Measurements from ENCODE around the gene TIMP3. TPM values are rescaled to one million over a fixed set of nuclear protein-coding genes. Genes with fewer than 3 reads are reported as not detected.

The TIMP3 gene
- total RNA-seq, 1 donor from 2014 or later, result 266 TPM

DNA sequence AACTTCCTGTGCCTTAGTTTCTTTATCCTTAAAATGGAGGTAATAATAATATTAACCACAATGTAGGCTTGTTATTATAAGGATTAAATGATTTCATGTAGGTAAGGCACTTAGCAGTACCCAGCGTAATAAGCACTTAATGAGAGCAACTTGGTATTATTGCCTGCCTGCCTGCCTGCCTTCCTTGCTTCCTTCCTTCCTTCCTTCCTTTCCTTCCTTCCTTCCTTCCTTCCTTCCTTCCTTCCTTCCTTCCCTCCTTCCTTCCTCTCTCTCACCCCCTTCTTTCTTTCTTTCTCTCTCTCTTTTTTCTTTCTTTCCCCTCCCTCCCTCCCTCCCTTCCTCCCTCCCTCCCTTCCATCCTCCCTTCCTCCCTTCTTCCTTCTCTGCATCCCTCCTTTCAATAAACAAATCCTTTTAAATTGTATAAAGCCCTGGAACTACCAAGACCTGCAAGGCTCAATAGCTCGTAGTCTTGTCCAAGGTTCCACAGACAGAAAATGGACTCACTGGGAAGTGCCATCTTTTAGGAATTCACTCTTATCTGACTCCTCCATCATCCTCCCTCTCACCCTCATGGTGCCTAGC, 20.7 kb upstream of the TIMP3 start:
- ATAC-seq (ENCODE audit: poor library complexity), result no peak
- intact Hi-C loops (cut with DNase I), result no loop called here
- DNase-seq, result no peak

DNA sequence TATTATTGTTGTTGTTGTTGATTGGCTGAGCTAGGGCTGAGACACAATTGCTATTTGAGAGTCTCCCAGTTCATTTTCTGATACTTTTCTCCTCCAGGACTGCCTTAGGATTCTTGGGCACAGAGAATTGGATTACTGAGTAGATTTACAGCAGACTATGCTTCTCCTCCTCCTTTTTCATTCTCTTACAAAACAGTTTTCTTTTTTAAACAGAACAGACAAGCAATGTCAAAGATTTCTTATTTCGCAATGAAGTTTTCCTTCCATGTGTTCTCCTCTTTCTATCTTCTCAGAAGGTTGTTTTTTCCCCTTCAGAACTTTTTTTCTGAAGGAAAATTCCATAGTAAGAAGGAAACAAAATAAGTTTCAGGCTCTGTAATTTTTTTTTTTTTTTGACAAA, 19.8 kb upstream of the TIMP3 start:
- DNase-seq, result no peak
- intact Hi-C loops (cut with DNase I), result no loop called here
- ATAC-seq (ENCODE audit: poor library complexity), result peak; percentile 27

DNA sequence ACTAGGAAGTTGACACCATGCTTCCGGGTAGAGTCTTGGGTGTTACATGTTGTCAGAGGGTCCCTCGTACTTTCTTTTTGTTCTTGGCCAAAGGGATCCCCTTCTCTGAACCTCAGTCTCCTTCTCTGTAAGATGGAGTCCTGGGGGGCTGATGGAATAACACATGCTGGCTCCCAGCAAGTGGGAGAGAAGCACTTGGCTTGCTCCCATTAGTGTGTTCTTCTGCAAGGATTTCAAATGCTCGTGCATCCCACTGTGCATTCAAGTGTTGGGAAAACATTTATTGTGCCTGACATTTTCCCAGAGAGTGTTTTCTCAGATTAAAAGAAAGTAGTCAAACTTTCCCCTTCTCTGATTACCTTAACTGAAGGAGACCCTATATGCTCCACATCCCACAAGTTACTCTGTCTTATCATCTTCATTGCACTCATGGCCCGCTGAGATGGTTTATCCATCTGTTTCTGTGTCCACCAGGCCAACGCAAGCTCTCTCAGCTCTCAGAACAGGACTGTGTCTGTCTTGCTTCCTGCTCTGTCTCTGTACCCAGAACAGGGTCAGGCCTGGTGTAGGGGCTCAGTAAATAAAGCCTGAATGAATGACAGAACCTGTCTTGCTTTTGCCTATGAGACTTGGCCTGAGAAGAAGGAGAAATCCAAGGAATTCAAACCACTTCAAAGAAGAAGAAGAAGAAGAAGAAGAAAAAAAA, 16.0 kb upstream of the TIMP3 start:
- no peak for ATAC-seq (ENCODE audit: poor library complexity)

DNA sequence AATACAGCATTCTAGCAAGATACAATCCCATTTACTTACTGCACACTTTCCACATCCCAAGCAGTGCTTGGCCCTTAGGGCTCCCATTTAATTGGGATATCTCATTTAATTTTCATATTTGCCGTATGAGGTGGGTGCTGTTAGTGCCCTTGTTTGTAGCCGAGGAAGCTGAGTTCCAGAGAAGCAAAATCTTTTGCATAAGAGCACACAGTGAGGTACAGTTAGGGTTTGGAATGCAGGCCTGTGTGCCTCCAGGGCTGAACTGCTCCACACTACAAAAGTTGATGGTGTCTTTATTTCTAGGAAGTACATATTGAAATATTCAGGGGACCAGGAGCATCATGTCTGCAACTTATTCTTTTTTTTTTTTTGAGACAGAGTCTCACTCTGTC, 15.5 kb upstream of the TIMP3 start:
- intact Hi-C loops (cut with DNase I), result no loop called here
- DNase-seq, result no peak
- no peak for ATAC-seq (ENCODE audit: poor library complexity)

More for the DNA sequence above, 16.0 kb upstream of the TIMP3 start:
- DNase-seq, result no peak
- intact Hi-C loops (cut with DNase I), result no loop called here

DNA sequence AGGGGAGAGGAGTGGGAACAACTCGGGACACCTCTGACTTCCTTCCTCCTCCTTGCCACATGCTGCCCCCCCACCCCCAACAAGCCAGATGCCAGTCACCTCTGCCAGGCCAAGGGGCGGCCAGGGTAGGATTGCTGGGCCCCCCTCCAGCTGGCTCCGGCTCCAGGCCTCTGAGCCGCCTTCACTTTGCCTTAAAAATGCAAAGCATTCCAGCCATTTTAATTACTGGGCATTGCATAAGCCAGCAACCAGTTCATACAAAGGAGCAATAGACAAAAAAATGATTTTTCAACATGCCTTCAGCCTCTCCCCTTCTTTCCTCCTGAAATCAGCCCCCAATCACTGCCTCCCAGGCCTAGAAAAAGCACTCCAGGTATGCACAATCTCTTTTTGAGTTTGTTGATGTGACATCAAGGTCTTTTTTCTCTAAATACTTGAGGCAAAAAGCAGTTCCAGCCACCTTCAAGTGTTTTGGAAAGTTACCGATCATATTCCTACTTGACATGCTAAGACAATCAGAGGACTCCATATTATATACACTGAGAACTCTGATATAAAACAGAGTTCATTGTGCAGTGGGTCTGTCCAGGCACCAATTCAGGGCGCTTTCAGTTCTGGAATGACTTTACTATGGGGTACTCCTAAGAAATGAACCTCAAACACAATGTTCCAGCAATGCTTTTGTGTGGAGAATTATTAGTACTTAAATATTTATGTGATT, 12.4 kb upstream of the TIMP3 start:
- ATAC-seq (ENCODE audit: poor library complexity) (peak; percentile 48), DNase-seq (peak; percentile 58)
- intact Hi-C loops (cut with DNase I), result no loop called here

DNA sequence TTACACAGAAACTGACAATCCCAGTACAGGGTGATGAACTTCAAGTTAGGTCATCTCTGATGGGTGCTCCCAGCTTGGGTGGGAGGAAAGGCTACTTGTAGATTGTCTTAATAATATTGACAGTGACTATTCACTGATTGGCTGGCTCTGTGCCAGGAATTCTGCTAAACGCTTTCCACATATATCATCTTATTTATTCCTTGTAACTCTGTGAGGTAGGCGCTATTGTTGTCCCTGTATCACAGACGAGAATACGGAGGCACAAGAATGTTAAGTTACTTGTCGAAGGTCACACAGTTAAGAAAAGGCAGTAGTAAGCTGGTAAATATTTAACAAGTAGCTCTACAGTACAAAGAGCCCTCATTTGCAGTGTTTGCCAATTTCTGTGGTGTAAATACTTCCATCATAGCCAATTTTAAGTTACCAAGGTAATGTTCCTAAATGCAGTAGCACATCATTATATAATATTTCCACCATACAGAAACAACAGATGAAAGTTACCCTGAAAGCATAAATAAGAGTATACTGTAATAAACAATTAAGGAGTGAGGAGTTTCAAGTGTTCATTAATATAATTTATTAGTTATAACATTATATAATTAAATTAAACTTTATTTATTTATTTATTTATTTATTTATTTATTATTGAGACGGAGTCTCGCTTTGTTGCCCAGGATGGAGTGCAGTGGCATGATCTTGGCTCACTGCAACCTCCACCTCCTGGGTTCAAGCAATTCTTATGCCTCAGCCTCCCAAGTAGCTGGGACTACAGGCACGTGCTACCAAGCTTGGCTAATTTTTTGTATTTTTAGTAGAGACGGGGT, 11.5 kb upstream of the TIMP3 start:
- DNase-seq, result no peak
- intact Hi-C loops (cut with DNase I), result no loop called here
- ATAC-seq (ENCODE audit: poor library complexity), result no peak

DNA sequence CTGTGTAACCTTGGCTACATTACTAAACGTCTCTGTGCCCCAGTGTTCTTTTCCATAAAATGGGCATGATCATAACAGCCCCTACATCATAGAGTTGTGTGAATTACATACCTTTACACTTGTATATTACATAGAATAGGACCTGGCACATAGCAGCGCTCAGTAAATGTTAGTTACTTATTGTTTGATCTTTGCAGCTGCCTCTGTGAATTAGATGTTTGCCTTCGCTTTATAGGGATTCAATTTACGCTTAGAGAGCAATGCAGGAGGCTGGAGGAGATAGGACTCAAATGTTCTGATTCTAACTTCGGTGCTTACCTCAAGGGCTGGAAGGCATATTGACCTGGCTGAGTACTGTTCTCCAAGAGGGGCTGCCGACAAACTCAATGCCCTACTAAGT, 10.4 kb upstream of the TIMP3 start:
- intact Hi-C loops (cut with DNase I), result no loop called here

DNA sequence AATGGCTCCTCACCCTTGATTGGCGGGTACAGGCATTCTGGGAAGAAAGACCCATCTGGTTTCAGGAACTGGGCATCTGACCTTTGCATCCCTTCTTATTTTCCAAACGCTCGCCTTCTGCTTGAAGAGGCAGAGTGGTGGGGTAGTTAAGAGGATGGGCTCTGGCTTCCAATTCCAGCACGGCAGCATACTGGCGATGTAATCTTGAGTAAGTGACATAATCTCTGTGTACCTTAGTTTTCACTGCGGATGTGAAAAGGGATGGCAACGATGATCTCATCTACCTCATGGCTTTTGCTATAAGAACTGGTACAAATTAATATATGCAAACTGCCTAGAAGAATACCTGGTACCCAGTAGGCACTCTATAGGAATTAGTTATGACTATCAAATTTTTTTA, 10.0 kb upstream of the TIMP3 start:
- no peak for DNase-seq
- intact Hi-C loops (cut with DNase I), result no loop called here
- ATAC-seq (ENCODE audit: poor library complexity), result no peak

More for the DNA sequence above, 10.4 kb upstream of the TIMP3 start:
- ATAC-seq (ENCODE audit: poor library complexity), result no peak
- DNase-seq, result no peak

DNA sequence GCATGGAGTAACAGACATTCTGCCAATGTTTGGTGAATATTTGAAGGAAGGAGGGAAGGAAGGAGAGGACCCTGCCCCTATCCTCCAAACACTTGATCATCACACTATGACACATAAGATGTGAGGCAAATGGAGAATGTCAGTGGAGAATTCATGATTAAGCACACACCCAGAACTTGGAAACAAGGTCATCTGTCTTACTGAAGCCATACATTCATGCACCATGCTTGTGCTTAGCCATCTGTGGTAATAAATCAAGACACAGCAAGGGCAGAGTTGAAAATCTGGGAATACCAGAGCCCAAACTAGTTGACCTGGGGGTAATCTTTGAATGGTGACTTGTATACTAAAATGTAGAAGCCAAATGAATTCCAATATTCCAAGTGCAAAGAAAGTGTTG, 7.9 kb upstream of the TIMP3 start:
- no peak for ATAC-seq (ENCODE audit: poor library complexity)
- intact Hi-C loops (cut with DNase I), result no loop called here
- DNase-seq, result no peak

DNA sequence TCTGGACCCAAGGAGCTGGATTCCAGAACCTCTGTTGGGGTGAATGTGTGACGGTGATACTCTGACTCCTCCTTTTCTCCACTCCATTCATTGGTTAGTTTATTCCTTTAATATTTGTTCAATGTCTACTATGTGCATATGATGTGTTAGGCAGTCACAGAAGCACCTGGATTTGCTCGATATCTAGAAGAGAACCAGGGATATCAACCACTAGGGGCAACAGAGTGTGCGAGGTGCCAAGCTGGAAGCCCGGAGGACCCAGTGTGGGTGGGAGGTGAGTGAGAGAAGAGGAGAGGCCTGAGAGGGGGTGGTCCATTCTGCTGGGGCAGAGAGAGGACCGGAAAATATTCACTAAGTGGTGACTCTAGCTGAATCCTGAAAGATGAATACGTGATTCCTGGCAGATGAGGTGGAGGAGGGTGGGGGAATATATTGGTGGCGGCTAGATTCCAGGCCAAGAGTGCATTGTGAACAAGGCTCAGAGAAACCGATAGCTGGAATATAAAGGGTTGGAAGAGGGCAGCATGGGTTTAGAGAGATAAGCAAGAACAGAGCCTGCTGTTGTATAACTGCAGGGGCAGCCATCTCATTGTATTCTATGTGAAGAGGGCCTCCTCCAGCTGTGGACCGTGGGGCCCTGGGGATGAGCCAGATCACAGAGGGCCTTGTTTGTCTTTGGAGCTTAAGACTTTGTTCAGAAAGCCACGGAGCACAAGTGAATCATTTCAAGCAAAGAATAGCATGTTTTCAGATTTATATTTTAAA, 6.9 kb upstream of the TIMP3 start:
- no peak for ATAC-seq (ENCODE audit: poor library complexity)
- DNase-seq, result no peak
- intact Hi-C loops (cut with DNase I), result no loop called here

DNA sequence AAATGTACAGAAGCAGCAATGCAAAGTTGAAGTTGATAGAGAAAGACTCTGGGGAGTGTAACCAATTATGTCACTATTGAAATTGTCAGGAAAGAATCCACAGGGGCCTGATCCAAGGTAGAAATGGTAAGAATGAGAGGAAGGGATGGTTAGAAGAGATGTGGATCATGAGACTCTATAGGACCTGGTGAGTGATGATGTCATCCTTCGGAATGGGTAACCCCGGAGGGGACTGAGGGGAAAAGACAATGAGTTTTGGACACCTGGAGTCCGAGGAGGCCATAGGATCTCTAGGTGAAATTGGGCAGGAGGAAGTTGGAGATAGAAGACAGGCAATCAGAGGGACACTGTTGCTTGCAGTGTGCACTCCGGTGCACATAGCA, 6.3 kb upstream of the TIMP3 start:
- intact Hi-C loops (cut with DNase I), result no loop called here
- DNase-seq, result no peak
- ATAC-seq (ENCODE audit: poor library complexity), result no peak

DNA sequence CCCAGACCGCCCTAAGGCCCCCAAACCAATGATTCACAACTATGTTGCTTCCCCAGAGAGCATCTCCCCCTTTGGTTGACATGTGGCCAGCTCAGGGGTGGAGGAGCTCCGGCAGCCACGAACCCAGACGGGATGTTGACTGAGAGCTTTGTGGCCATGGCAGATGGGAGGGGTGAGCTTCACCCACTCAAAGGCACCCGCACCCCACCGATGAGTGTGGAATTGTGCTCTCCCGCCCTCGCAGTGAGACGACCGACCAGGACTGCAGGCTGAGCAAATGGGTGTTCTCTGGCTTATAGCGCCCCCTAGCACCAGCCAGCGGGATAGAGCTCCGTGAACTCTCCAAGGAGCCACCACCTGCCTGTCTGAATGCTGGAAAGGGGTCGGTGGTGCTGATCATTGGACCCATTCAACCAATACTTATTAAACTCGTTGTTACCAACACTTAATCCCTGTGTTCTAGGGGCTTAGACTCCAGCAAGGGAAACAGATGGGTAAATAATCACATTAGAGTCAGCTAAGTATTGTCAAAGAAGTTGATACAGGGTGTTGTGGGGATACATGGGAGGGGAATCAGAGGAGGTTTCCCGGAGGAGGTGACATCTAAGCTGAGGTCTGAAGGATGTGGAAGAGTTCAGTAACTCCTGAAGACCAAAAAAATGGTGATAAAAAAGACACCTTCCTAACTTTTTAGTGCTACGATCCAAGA, 4.5 kb upstream of the TIMP3 start:
- peak; percentile 84 for DNase-seq
- peak; percentile 55 for ATAC-seq (ENCODE audit: poor library complexity)
- intact Hi-C loops (cut with DNase I), result loop anchor here (2.0 kb wide), 2 partner anchors 136 to 268 kb away; no protein-coding TSS in a partner anchor

DNA sequence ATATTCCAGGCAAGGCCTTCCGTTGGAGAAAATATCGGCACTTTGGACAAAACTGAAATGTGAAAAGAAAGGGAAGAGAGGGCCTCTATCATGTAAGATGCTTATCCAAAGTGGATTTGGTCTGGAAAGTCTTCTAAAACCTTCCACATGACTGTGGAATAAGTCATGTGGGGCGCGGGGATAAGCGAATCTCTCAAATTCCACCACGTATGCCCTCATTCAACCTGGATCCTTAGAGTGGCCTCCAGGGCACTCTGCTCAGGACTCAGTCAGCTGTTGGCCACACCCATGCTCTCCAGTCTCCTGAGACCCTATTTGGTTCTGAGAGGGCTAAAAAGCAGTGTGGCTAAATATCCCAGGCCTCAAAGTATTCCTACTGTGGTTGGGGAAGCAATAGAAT, 2.0 kb upstream of the TIMP3 start:
- intact Hi-C loops (cut with DNase I), result no loop called here
- ATAC-seq (ENCODE audit: poor library complexity) (no peak), DNase-seq (no peak)

DNA sequence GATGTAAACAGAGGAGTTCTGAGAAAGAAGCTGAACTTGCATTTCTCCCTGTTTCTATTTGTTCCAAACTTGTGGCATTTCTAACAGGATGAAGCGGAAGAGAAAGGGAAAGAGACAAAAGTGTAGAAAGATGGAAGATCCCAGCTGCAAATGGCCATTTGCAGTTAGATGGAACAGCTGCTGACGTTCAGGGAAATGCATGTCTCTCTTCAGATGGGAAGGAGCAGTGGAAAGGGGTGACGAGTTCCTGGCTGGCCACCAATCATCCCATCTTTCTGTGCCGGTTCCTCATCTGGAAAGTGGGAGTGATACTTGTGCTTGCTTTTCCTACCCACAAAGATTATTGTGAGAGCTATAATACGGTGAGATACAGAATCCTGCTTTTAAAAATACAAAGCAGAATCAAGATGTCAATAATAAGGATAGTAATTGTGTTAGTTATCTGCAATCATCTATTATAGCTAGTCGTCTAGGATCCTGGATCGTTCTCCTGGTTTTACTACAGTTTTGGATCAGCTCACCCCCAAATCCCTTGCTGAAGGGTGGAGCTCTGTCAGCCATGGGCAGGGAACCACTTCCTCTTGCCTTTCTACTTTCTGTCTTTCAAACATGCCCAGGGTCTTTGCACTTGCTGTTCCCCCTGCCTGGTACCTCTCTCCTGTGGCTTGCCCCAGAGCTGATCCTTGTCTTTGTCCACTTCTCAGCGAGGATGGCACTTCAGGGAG, 1.2 kb upstream of the TIMP3 start:
- DNase-seq, result peak; percentile 69
- intact Hi-C loops (cut with DNase I), result loop anchor here (5.0 kb wide), 1 partner anchor 187 kb away; no protein-coding TSS in a partner anchor
- ATAC-seq (ENCODE audit: poor library complexity), result peak; percentile 0

DNA sequence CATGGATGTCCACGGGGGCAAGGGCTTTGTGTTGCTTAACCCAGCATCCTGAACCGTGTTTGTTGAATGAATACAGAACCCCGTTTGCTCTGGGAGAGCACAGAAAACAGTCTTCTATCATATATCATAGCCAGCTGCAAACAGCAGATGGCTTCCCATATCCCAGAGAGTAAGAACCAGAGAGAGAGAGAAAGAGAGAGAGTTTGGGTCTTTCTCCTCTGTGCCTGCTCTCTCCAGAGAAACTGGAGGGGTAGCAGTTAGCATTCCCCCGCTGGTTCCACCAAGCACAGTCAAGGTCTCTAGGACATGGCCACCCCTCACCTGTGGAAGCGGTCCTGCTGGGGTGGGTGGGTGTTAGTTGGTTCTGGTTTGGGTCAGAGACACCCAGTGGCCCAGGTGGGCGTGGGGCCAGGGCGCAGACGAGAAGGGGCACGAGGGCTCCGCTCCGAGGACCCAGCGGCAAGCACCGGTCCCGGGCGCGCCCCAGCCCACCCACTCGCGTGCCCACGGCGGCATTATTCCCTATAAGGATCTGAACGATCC, 440 bp upstream of the TIMP3 start:
- peak; percentile 27 for ATAC-seq (ENCODE audit: poor library complexity)
- DNase-seq, result no peak
- intact Hi-C loops (cut with DNase I), result loop anchor here (5.0 kb wide), 1 partner anchor 186 kb away; no protein-coding TSS in a partner anchor

DNA sequence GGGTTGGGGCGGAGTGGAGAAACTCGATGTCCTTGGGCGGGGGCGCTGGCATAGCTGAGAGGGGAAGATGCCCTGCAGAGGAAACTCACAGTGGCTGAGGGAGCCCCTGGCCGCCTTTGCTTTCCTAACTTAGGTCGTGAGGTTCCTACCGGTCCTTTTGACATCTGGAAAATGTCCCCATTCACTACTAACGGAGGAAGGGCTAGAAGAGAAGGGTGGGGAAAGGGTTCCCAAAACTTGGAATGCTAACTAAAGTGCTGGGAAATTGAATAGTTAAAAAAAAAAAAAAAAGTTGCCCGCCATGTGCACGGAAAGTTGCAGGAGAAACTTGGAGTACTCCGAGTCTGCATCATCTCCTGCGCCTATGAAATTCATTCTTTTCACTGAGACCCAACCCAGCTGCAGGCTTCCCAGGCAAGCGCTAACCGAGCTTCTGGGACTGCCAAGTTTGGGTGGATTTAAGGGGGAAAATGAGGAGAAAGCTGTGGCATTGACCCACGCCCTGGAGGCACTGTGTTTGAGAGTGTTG, 796 bp downstream of the TIMP3 start:
- ATAC-seq (ENCODE audit: poor library complexity) (no peak), DNase-seq (no peak)
- intact Hi-C loops (cut with DNase I), result loop anchor here (5.0 kb wide), 1 partner anchor 185 kb away; no protein-coding TSS in a partner anchor
